LNCaP clone FGC (cell line): Measurements from ENCODE around the gene ARFRP1.

Experiments
- DNase-seq: peaks from one replicate; pipeline ENCODE4 v3.0.0-alpha.2; 2011; ENCODE audit warnings: low read depth
- H3K4me3 ChIP-seq: 2 replicates; pipeline ENCODE4 v1.5.1; 2011; ENCODE audit warnings: mild to moderate bottlenecking, low read depth, low read length, control low read depth
- CTCF ChIP-seq: IDR thresholded peaks from 2 replicates; pipeline ENCODE4 v1.5.1; 2012; ENCODE audit warnings: mild to moderate bottlenecking; ENCODE audit not compliant: control insufficient read depth, insufficient read depth; ENCODE audit errors: extremely low read depth

Gene ARFRP1

DNA sequence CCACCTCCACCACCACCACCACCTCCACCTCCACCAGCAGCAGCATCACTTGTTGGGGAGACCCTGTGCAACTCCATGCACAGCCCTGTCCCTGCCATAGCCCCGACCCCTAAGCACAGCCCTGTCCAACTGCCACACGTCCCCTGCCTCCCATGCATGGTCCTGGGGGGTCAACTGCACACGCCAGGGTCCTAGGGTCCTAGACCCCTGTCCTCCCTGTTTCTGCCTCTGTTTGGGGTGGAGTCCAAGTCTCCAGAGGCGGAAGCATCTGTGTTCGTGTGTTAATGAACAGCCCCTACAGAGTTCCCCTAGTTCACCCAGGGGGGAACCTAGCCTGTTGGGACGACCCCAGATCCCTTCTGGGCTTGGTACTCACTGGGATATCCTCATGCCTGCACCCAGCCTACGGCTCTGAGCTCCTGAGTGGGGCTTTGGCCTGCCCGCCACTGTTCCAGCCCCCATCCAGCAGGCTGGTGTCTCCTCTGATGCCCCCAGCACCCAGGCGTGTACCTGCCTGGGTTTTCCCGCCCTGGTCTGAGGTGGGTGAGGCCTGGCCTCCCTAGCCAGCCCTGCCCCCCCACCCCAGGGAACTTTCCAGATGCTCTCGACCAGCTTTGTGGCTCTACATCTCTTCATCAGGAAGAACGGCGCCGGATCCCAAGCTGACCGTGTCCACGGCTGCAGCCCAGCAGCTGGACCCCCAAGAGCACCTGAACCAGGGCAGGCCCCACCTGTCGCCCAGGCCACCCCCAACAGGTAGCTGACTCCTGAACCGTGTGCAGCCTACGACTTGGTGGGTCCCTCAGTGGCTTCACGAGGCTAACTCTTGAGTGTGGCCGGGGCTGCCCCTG, 13.8 kb downstream of the ARFRP1 start:
- no peak for DNase-seq
- TF ChIP-seq CTCF, result no peak
- no peak overlapping the region for H3K4me3 ChIP-seq

- no peak overlapping the region for H3K4me3 ChIP-seq
- DNase-seq, result no peak
- no peak for TF ChIP-seq CTCF
Observed at GRCh38 chr20:63693083-63693732, 14.6 kb downstream of the ARFRP1 start.

DNA sequence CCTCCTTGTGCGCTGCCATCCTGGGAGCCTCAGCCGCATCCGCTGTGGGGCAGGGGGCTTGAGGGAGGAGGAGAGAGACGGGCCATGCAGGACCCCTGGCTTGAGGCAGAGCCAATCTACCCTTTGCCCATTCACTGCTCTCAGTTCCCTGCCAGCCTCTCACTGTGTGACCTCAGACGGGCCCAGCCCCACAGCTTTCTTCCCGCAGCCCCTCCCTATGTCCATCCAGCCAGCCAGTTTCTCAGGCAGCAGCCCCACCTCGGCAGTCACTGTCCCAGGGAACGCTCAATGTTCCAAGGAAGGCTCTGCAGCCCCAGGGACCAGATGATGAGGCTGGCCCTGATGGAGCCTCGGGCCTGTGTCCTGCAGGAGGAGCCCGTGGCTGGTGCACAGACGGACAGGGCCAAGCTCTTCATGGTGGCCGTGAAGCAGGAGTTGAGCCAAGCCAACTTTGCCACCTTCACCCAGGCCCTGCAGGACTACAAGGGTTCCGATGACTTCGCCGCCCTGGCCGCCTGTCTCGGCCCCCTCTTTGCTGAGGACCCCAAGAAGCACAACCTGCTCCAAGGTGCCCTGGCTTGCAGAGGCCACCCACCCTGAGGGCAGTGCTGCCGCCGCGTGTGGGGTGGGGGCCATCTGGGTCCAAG, 15.2 kb downstream of the ARFRP1 start:
- DNase-seq, result no peak
- peak; percentile 12; the same call in 1 of the 2 replicates for TF ChIP-seq CTCF
- no peak overlapping the region for H3K4me3 ChIP-seq

DNA sequence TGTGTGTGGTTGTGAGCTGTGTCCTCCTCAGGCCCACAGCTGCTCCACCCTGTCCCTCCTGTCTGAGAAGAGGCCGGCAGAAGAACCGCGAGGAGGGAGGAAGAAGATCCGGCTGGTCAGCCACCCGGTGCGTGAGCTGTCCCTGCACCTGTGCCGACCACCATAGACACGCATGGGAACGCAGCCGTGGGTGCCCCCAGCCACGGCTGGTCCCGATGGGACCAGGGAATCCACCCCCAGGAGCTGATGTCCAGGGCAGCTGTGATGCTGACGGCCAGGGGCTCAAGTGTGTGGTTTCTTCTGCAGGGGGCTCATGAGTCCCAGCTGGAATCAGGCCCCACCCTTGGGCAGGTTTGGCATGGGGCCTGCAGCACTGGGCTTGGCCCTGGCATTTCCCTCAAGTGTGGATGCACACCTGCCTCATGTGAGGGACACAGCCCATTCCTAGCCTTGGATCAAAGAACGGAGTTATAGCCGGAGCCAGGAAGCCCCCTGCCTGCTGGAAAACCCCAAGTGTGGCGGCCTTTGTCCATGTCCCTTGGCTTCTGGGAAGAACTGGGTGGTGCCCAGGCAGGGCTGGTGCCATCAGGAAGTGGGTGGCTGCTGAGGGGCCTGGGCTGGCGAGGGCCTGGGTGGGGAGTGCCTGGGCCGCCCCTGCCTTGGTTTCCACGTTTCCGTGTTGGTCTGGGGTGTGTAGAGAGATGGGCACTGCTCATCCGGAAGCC, 15.9 kb downstream of the ARFRP1 start:
- TF ChIP-seq CTCF, result no peak
- H3K4me3 ChIP-seq, result no peak overlapping the region
- no peak for DNase-seq

GRCh38 chr20:63690898-63691710, 16.7 kb downstream of the ARFRP1 start:
- H3K4me3 ChIP-seq, result no peak overlapping the region
- TF ChIP-seq CTCF, result no peak
- DNase-seq, result no peak

GRCh38 chr20:63690003-63690897, 17.5 kb downstream of the ARFRP1 start:
- no peak overlapping the region for H3K4me3 ChIP-seq
- no peak for DNase-seq
- no peak for TF ChIP-seq CTCF
